GM10847 (cell line): ENCODE data around the gene SNX9.

ENCODE experiments used
- POLR2A ChIP-seq: IDR thresholded peaks from 2 replicates; pipeline ENCODE4 v1.6.1; 2011; ENCODE audit not compliant: insufficient read length; ENCODE audit errors: extremely low read depth

Gene SNX9

DNA sequence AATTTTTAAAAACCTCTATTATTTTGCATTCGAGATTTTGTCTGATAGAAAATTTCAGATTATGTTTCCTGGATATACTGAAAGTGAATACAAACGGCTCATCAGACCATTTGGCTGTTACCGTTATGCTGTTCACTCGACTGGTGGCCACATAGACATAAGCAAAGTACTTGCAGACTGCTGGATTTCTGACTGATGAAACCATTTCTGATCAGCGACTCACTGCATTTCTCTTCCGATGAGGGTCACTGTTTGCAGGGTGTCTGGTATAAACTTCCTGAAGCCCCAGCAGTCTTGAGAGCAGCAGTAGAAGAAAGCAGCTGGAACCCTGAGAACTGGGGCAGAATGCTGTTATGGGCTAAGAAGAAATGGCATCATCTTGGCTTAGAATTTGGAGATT, 17.7 kb downstream of the SNX9 start:
- no peak for TF ChIP-seq POLR2A

DNA sequence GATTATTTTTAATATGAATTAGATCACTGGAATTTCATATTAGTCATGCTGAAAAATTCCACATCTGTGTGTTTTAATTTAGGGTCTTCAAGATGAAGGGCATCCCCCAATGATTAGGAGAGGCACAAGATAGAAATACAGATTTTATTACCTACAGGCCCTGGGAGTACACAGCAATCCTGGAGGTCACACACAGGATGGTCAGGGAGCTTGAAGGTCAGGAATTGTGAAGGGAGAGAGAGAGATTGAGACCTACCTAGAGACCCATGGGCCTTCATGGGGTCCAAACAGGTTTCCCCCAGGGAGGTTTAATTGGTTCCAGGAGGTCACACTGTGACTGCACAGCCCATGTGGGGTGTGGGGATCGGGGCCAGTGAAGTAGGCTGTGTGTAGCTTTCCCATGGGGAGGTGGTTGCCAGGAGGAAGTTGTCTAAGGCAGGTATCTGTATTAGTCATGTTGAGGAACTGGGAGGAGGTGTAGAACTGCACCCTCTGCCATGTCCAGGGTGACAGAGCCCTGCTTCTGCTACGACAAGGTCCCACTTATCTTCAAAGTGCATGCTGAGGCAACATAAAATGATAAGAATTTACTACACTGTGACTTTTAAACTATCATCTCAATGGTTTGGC, 18.3 kb downstream of the SNX9 start:
- TF ChIP-seq POLR2A = no peak

- TF ChIP-seq POLR2A = no peak
Measured at GRCh38 chr6:157842212-157842611, 19.2 kb downstream of the SNX9 start.

GRCh38 chr6:157845493-157846259, 22.6 kb downstream of the SNX9 start:
- TF ChIP-seq POLR2A = no peak

DNA sequence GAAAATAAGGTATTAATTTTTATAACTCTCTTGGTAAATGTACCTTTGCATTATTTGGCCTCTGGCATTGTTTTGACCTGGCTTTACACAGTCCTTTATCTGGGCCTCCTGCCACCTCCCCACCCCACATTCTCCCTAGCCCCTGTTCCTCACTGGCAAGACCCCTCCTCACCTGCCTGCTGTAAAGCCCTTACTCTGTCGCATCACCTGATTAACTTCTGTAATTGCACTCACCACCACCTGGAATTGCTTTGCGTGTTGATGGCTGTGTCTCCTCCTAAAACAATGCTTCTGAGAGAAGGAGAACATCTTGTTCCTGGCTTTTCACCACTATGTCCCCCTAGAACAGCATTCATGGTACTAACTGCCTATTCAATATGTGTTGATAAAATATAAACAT, 24.8 kb downstream of the SNX9 start:
- TF ChIP-seq POLR2A = no peak

- TF ChIP-seq POLR2A = no peak
Measured at GRCh38 chr6:157848693-157849092, 25.6 kb downstream of the SNX9 start.

- TF ChIP-seq POLR2A = no peak
Measured at GRCh38 chr6:157849288-157850017, 26.4 kb downstream of the SNX9 start.

DNA sequence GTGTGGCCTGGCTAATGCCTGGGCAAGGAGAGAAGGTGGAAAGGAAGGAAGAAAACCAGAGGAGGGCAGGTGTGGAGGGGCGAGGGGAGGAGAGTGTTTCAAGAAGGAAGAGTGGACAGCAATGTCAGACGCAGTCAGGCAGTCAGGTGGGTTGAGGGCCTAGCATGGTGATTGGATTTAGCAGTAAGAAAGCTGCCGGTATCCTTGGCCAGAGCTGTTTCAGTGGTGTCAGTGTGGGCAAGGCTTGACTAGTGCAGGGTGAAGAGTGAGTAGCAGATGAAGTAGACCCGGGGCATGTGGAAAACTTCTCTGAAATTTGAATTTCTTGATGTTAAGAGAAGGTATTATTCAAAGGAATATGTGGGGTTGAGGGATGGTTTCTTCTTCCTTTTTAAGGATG, 27.0 kb downstream of the SNX9 start:
- no peak for TF ChIP-seq POLR2A

- TF ChIP-seq POLR2A = no peak
Measured at GRCh38 chr6:157853018-157853805, 30.2 kb downstream of the SNX9 start.

GRCh38 chr6:157853902-157854502, 31.0 kb downstream of the SNX9 start:
- no peak for TF ChIP-seq POLR2A

DNA sequence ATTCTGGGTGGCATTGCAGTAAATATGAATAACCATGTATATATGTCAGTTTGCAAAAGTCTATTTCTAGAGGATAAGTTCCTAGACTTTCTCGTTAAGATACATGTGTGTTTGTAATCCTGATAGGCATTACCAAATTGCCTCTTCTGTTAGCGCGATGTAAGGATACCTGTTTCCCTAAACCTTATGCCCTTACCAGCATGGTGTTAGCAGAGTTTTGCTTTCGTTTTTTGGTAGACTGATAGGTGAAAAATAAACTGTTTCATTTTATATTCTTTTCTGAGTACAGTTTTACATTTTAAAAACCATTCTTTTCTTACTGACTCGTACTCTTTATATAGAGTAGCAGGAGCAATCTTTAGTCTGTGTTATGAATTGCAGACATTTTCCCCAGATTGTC, 32.3 kb downstream of the SNX9 start:
- TF ChIP-seq POLR2A = no peak

GRCh38 chr6:157859775-157860504, 36.9 kb downstream of the SNX9 start:
- no peak for TF ChIP-seq POLR2A

DNA sequence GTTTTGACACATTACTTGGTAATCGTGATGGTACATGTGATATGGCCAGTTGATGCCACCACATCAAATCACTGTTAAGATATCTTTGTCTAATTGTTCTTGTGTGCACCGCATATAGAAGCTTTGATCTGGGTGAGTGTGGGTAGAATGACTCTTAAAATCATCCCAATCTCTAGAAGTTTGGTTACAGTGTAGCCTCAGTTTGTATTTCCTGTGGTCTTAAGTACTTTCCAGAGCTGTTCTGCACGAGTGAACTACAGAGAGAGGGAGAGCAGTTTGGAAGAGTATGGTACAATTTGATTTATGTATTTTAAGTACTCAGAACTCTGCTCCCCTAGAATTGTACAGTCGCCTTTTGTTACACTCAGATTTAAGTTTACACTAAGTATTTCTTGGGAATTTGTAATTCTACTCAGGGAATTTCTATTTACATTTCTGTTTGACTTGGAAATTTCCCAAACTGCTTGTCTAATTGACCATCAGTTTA, 37.5 kb downstream of the SNX9 start:
- no peak for TF ChIP-seq POLR2A

DNA sequence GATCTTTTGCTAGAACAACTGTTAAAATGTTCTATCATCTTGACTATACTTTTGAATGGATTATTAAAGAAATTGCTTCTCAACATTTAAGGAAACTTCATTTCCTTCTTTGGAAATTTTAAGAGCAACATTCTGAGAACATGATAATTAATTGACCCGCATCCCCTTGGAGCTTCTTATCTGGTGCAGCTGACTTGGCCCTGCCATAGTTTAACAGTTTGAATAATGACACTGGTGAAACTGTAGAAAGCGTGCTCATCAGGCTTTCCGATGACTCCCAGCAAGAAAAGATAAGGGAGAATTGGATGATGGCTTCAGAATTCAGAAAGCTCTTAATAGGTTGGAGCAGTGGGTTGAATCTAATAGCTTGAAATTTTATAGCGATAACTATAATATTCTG, 38.1 kb downstream of the SNX9 start:
- TF ChIP-seq POLR2A = no peak

GRCh38 chr6:157861814-157862213, 38.8 kb downstream of the SNX9 start:
- no peak for TF ChIP-seq POLR2A

GRCh38 chr6:157862706-157863105, 39.7 kb downstream of the SNX9 start:
- no peak for TF ChIP-seq POLR2A
